Urothelium cell line (cell line): ENCODE results near the gene SLC6A1.
A peak's percentile ranks its signal among the peaks of the same experiment; 100 is the strongest.

Experiments used
- DNase-seq: peaks from one replicate; pipeline ENCODE4 v3.0.0; 2011; ENCODE audit warnings: low spot score, mixed read lengths
- FAIRE-seq: peaks from 2 replicates; lab custom pipeline; 2011; peaks lifted over from hg19 to GRCh38; lab: Jason Lieb, UNC

Gene SLC6A1

GRCh38 chr3:11088831-11089230 lies 96.3 kb downstream of the SLC6A1 start:
- no peak for DNase-seq

More at GRCh38 chr3:11088831-11089230, 96.3 kb downstream of the SLC6A1 start:
- FAIRE-seq, result peak; percentile 74
